GM13976 (cell line): Measurements from ENCODE around the gene ENTREP1.
"Not testable (repeated sequence)": the region's sequence is repeated elsewhere in the genome, so short reads cannot be mapped to it uniquely, and the experiment has no call there.

Source experiments
- DNase-seq: peaks from one replicate; pipeline ENCODE4 v3.0.0; 2012; ENCODE audit warnings: low spot score
- CTCF ChIP-seq: IDR thresholded peaks from 2 replicates; pipeline ENCODE4 v1.5.1; 2012; ENCODE audit warnings: borderline replicate concordance, mild to moderate bottlenecking; ENCODE audit not compliant: insufficient read depth; ENCODE audit errors: extremely low read depth, missing control alignments, control extremely low read depth
- in situ Hi-C: fragments of 300-500 bp; cut with MboI; formaldehyde crosslinking; loops from one replicate; pipeline ENCODE4 v1.12.0; 2022; ENCODE audit warnings: low sequenced_read_pairs, mixed read lengths, inconsistent platforms; ENCODE audit not compliant: unreplicated experiment

Gene ENTREP1

DNA sequence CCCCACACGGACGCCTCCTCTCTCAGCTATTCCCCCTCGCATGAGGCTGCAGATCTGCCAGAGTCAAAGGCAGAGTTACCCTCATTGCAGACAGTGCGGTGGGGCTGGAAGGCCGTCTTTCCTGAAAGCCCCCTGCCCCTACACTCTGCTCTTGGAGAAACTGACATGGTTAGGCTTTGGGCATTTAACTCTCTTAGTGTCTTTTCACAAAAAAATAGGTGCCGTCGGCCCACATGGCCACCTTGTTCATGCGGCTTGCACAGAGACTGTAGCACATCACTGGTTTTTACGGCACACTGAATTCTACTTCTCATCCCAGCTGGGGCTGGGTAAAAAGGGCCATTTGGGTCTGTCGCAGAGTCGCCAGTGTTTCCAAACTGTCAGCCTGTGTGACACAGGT is 107.6 kb downstream of the ENTREP1 start:
- in situ Hi-C loops = no loop called here
- TF ChIP-seq CTCF = no peak
- DNase-seq = no peak

DNA sequence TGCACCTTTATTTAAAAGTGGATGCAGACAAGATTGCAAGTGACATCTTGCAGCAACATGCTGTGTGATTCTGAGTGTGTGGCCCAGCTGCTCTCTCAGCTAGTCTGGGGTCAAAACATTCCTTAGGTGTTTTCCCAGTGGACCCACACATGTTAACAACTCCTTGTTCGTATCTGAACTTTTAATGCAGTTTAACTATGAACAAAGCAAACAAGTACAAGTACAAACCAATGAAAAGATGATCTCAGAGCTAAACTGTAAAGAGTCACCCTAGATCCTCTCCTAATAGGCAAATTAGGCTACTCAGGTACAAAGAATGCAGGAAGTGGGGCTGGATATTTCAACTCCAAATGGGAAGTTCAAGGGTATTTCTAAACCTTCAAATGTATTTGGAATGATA is 108.4 kb downstream of the ENTREP1 start:
- in situ Hi-C loops = no loop called here
- no peak for TF ChIP-seq CTCF
- DNase-seq = no peak

- TF ChIP-seq CTCF = no peak
- in situ Hi-C loops = no loop called here
- DNase-seq = no peak
These were observed 109.0 kb downstream of the ENTREP1 start for GRCh38 chr9:69433968-69434367.

- in situ Hi-C loops = not testable (repeated sequence)
These were observed 114.6 kb downstream of the ENTREP1 start for GRCh38 chr9:69439654-69440053.

DNA sequence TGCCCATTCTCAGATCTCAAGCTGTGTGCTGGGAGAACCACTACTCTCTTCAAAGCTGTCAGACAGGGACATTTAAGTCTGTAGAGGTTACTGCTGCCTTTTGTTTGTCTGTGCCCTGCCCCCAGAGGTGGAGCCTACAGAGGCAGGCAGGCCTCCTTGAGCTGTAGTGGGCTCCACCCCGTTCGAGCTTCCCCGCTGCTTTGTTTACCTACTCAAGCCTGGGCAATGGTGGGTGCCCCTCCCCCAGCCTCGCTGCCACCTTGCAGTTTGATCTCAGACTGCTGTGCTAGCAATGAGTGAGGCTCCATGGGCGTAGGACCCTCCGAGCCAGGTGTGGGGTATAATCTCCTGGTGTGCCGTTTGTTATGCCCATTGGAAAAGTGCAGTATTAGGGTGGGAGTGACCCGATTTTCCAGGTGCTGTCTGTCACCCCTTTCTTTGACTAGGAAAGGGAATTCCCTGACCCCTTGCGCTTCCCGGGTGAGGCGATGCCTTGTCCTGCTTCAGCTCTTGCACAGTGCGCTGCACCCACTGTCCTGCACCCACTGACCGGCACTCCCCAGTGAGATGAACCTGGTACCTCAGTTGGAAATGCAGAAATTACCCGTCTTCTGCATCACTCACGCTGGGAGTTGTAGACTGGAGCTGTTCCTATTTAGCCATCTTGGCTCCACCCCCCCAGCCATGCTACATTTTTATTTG is 115.4 kb downstream of the ENTREP1 start:
- DNase-seq, in situ Hi-C loops: not testable (repeated sequence)

More at GRCh38 chr9:69439654-69440053, 114.6 kb downstream of the ENTREP1 start:
- not testable (repeated sequence) for DNase-seq
